Neuronal stem cell (in vitro differentiated cells): ENCODE results near the gene C10orf67.
"Not testable (repeated sequence)": the region's sequence is repeated elsewhere in the genome, so short reads cannot be mapped to it uniquely, and the experiment has no call there.

ENCODE experiments used
- DNase-seq: peaks from one replicate; pipeline ENCODE4 v3.0.0-alpha.2; 2013; ENCODE audit warnings: low spot score
- H2AFZ ChIP-seq: one replicate; pipeline ENCODE4 v1.6.1; 2013; ENCODE audit warnings: mild to moderate bottlenecking, low read length, inconsistent platforms
- H2AK5ac ChIP-seq: 2 replicates; pipeline ENCODE4 v1.6.1; 2013; ENCODE audit warnings: low read depth, mild to moderate bottlenecking, inconsistent platforms, low read length, moderate library complexity, mixed read lengths
- H2BK120ac ChIP-seq: 2 replicates; pipeline ENCODE4 v1.6.1; 2013; ENCODE audit warnings: low read depth, mild to moderate bottlenecking, inconsistent platforms, low read length, moderate library complexity, mixed read lengths
- H2BK12ac ChIP-seq: one replicate; pipeline ENCODE4 v1.6.1; 2013; ENCODE audit warnings: low read length, inconsistent platforms
- H2BK15ac ChIP-seq: 2 replicates; pipeline ENCODE4 v1.6.1; 2013; ENCODE audit warnings: mild to moderate bottlenecking, low read length, inconsistent platforms, mixed read lengths
- H2BK5ac ChIP-seq: one replicate; pipeline ENCODE4 v1.6.1; 2013; ENCODE audit warnings: inconsistent platforms, mild to moderate bottlenecking, low read length, moderate library complexity
- H3K14ac ChIP-seq: one replicate; pipeline ENCODE4 v1.6.1; 2013; ENCODE audit warnings: low read length, inconsistent platforms
- H3K18ac ChIP-seq: 2 replicates; pipeline ENCODE4 v1.6.1; 2013; ENCODE audit warnings: low read length, inconsistent platforms
- H3K23ac ChIP-seq: 2 replicates; pipeline ENCODE4 v1.6.1; 2013; ENCODE audit warnings: low read depth, mild to moderate bottlenecking, mixed read lengths, low read length, inconsistent platforms; ENCODE audit not compliant: poor library complexity
- H3K27ac ChIP-seq: replicated peaks from 3 replicates; pipeline ENCODE4 v1.5.1; 2013; ENCODE audit warnings: low read length, inconsistent platforms
- H3K27me3 ChIP-seq, 3 experiments: 2 replicates each; pipeline ENCODE4 v1.6.1; 2013; ENCODE audit warnings: low read length in 3 of 3, mild to moderate bottlenecking in 2 of 3, inconsistent platforms in 1 of 3, low read depth in 1 of 3, mixed read lengths in 1 of 3, moderate library complexity in 1 of 3; ENCODE audit not compliant: control insufficient read depth in 3 of 3, insufficient read depth in 3 of 3
- H3K36me3 ChIP-seq, 2 donors: replicated peaks in 1 of 2; 2 replicates each; pipeline ENCODE4 v1.6.1; 2013; ENCODE audit warnings: low read length in 2 of 2; ENCODE audit not compliant: control insufficient read depth in 2 of 2, insufficient read depth in 2 of 2
- H3K4ac ChIP-seq: 2 replicates; pipeline ENCODE4 v1.6.1; 2013; ENCODE audit warnings: inconsistent platforms, mild to moderate bottlenecking, low read length, moderate library complexity
- H3K4me1 ChIP-seq, 2 donors: 1 replicate in 1 of 2; 2 replicates in 1 of 2; pipeline ENCODE4 v1.6.1; 2013; ENCODE audit warnings: low read length in 2 of 2, low read depth in 1 of 2; ENCODE audit not compliant: control insufficient read depth in 2 of 2, insufficient read depth in 1 of 2
- H3K4me2 ChIP-seq: one replicate; pipeline ENCODE4 v1.6.1; 2013; ENCODE audit warnings: mild to moderate bottlenecking, low read length, inconsistent platforms; ENCODE audit not compliant: insufficient read depth, poor library complexity, severe bottlenecking
- H3K4me3 ChIP-seq, 2 donors: 2 replicates each; pipeline ENCODE4 v1.5.1; 2013; ENCODE audit warnings: low read length in 2 of 2, mild to moderate bottlenecking in 2 of 2, inconsistent platforms in 1 of 2, moderate library complexity in 1 of 2
- H3K79me1 ChIP-seq: one replicate; pipeline ENCODE4 v1.6.1; 2013; ENCODE audit warnings: low read depth, mild to moderate bottlenecking, inconsistent platforms, low read length, moderate library complexity
- H3K9ac ChIP-seq: one replicate; pipeline ENCODE4 v1.6.1; 2013; ENCODE audit warnings: mild to moderate bottlenecking, low read depth, low read length, inconsistent platforms; ENCODE audit not compliant: poor library complexity
- H3K9me3 ChIP-seq, 2 donors: replicated peaks in 1 of 2; 2 replicates each; pipeline versions ENCODE3 to v1.6.1; 2013; ENCODE audit warnings: low read length in 2 of 2, mild to moderate bottlenecking in 2 of 2, inconsistent platforms in 1 of 2, low read depth in 1 of 2, mixed read lengths in 1 of 2, moderate library complexity in 1 of 2; ENCODE audit not compliant: control insufficient read depth in 2 of 2, insufficient read depth in 1 of 2
- H4K8ac ChIP-seq: one replicate; pipeline ENCODE4 v1.6.1; 2013; ENCODE audit warnings: low read depth, mild to moderate bottlenecking, inconsistent platforms, low read length, moderate library complexity
- H4K91ac ChIP-seq: one replicate; pipeline ENCODE4 v1.6.1; 2013; ENCODE audit warnings: low read length, low read depth, mild to moderate bottlenecking, inconsistent platforms; ENCODE audit not compliant: poor library complexity
- WGBS, 2 donors: extraction: QIAGEN DNeasy Blood & Tissue Kit; methylation state at CpG; one replicate each; pipeline ENCODE4 v1.1.7; 2013; ENCODE audit warnings: missing lambda C conversion rate in 2 of 2, mixed read lengths in 1 of 2; ENCODE audit not compliant: insufficient read length in 2 of 2, insufficient replicate concordance in 1 of 2; ENCODE audit errors: extremely low coverage in 2 of 2; 5-methylcytosine and 5-hydroxymethylcytosine counted together

Gene C10orf67

GRCh38 chr10:23314835-23315239 lies 29.8 kb downstream of the C10orf67 start:
- Histone ChIP-seq H2AFZ (no peak overlapping the region), H3K4me2 (no peak overlapping the region), H2BK12ac (no peak overlapping the region), H2AK5ac (no peak overlapping the region), H3K4me1 (peaks cover 0 to 4% of the 10 kb centered on the region in 2 donors), H3K23ac (no peak overlapping the region), H3K4ac (no peak overlapping the region), H3K4me3 (no peak overlapping the region), H4K8ac (no peak overlapping the region), H3K36me3 (no peaks in the 10 kb centered on the region), H3K9ac (no peak overlapping the region), H3K79me1 (no peaks in the 10 kb centered on the region), H2BK5ac (no peak overlapping the region), H4K91ac (no peak overlapping the region), H3K27me3 (peaks cover 0 to 2% (median 0%) of the 10 kb centered on the region in 3 experiments), H3K9me3 (no peaks in the 10 kb centered on the region), H3K27ac (no peak overlapping the region), H3K18ac (no peak overlapping the region), H2BK15ac (no peak overlapping the region), H2BK120ac (no peak overlapping the region), H3K14ac (no peak overlapping the region)
- DNase-seq, result peak; percentile 62
- no CpG with 5 or more reads among the region's 3 CpGs for WGBS, 2 donors

DNA sequence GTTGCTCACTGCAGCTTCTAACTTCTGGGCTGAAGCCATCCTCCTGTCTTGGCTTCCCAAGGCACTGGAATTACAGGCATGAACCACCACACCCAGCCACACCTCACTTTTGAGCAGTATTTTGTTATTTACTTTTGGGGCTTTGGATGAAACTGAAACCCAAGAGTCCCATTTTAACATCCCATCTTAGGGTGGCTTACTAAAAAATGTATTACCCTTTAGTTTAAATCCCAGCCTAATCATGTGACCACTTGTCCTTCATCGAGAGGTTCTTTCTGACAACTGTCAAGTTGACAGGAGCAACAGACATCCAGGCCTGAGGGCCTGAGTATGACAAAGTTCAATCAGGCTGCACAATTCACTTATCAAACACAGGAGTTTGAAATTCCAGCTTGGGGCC lies 33.6 kb downstream of the C10orf67 start:
- H3K14ac ChIP-seq, result no peak overlapping the region
- peaks cover 0 to 2% (median 0%) of the 10 kb centered on the region in 3 experiments for H3K27me3 ChIP-seq
- H4K91ac ChIP-seq, result no peak overlapping the region
- no peak overlapping the region for H3K23ac ChIP-seq
- peaks cover 0 to 4% of the 10 kb centered on the region in 2 donors for H3K4me1 ChIP-seq
- H3K4me3 ChIP-seq, result no peak overlapping the region
- DNase-seq, result no peak
- no peak overlapping the region for H2BK5ac ChIP-seq
- H2BK15ac ChIP-seq, result no peak overlapping the region
- H3K36me3 ChIP-seq, result no peaks in the 10 kb centered on the region
- H3K18ac ChIP-seq, result no peak overlapping the region
- no peak overlapping the region for H2AK5ac ChIP-seq
- no peak overlapping the region for H3K4me2 ChIP-seq
- no peak overlapping the region for H3K9ac ChIP-seq
- H3K79me1 ChIP-seq, result no peaks in the 10 kb centered on the region
- H3K9me3 ChIP-seq, result no peaks in the 10 kb centered on the region
- no peak overlapping the region for H4K8ac ChIP-seq
- H2BK120ac ChIP-seq, result no peak overlapping the region
- H2AFZ ChIP-seq, result no peak overlapping the region
- no CpG with 5 or more reads among the region's 1 CpG for WGBS, 2 donors
- H3K4ac ChIP-seq, result no peak overlapping the region
- H3K27ac ChIP-seq, result no peak overlapping the region
- H2BK12ac ChIP-seq, result no peak overlapping the region

DNA sequence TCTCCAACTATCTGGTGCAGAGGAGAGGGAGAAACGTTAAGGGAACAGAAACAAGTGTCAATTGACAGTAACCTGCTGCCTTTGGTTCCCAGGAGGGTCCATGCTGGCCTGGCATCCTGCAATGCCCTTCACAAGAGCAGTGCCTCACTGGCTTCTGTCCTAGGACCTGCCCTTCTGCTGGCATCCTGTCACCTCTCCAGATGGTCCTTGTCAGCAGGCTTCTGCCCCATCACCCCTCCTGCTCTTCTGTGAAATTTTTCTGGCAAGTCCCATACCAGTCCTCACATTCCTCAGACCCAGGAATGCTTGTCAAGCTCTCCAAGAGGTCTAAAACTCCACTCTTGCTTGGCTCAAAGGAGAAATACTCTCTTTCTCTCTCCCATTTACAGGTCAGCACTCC lies 34.2 kb downstream of the C10orf67 start:
- Histone ChIP-seq H4K91ac (no peak overlapping the region), H3K14ac (no peak overlapping the region), H3K23ac (no peak overlapping the region), H3K79me1 (no peaks in the 10 kb centered on the region), H3K9me3 (no peaks in the 10 kb centered on the region), H2AFZ (no peak overlapping the region), H2BK12ac (no peak overlapping the region), H3K18ac (peak overlapping the region; percentile 4), H3K27me3 (peaks cover 0 to 2% (median 0%) of the 10 kb centered on the region in 3 experiments), H3K4me3 (no peak overlapping the region), H3K36me3 (no peaks in the 10 kb centered on the region), H3K4me2 (no peak overlapping the region), H3K27ac (no peak overlapping the region), H2BK120ac (no peak overlapping the region), H2BK5ac (no peak overlapping the region), H3K9ac (no peak overlapping the region), H3K4me1 (peaks cover 0 to 4% of the 10 kb centered on the region in 2 donors), H2BK15ac (no peak overlapping the region), H4K8ac (no peak overlapping the region), H3K4ac (no peak overlapping the region), H2AK5ac (no peak overlapping the region)
- DNase-seq, result no peak
- no CpG with 5 or more reads among the region's 1 CpG for WGBS, 2 donors

- H4K8ac ChIP-seq, H2BK5ac ChIP-seq, H2AFZ ChIP-seq, H2BK15ac ChIP-seq, H3K4me3 ChIP-seq, H2BK12ac ChIP-seq, H3K27me3 ChIP-seq, H4K91ac ChIP-seq, H3K79me1 ChIP-seq, H3K9me3 ChIP-seq, H3K23ac ChIP-seq, H3K18ac ChIP-seq, H3K9ac ChIP-seq, H3K27ac ChIP-seq, H3K4me2 ChIP-seq, H3K14ac ChIP-seq, H3K4me1 ChIP-seq, H2BK120ac ChIP-seq, H3K36me3 ChIP-seq, H3K4ac ChIP-seq, DNase-seq, H2AK5ac ChIP-seq: not testable (repeated sequence)
- no CpG with 5 or more reads among the region's 7 CpGs for WGBS, 2 donors
These were observed 44.6 kb downstream of the C10orf67 start for GRCh38 chr10:23299961-23300360.
